Measurements from ENCODE around the gene DCTN3. TPM values are rescaled to one million over a fixed set of nuclear protein-coding genes. Genes with fewer than 3 reads are reported as not detected.

The DCTN3 gene
- total and polyA plus RNA-seq, 2 donors (not counting 1 experiment from before 2014, with no cell fraction given): 106 to 157 TPM

DNA sequence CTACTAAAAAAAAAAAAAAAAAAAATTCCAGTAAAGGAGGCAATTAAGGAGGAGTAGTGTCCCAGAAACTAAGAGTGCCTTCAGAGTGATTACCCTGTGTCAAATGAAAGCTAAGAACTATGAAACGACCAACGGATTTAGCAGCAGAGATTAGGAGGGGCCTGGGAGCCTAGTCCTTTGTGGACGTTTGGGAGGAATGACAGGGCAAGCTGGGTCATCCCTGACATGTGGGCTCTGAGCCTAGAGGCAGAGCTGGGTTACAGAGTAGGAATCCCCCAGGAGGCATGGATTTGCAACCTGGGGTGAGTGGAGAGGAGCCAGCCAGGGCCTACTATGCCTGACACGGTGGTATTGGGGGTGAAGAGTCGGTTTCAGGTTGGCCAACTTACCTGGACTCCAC is 12.9 kb upstream of the DCTN3 start:
- no peaks in the 10 kb centered on the region for H4K20me1 ChIP-seq (ENCODE audit: control insufficient read depth, extremely low read depth, insufficient read depth, low read length)
- H3K36me3 ChIP-seq (ENCODE audit: control insufficient read depth, insufficient read depth, low read length): peaks cover 2% of the 10 kb centered on the region
- peaks cover 9% of the 10 kb centered on the region for H3K4me1 ChIP-seq (ENCODE audit: control insufficient read depth, extremely low read depth, insufficient read depth, low read length)
- H3K4me2 ChIP-seq (ENCODE audit: extremely low read depth, insufficient read depth, low read length): no peak overlapping the region
- no peak overlapping the region for H3K9ac ChIP-seq (ENCODE audit: insufficient read depth, low read length)
- TF ChIP-seq, protein P1, sequence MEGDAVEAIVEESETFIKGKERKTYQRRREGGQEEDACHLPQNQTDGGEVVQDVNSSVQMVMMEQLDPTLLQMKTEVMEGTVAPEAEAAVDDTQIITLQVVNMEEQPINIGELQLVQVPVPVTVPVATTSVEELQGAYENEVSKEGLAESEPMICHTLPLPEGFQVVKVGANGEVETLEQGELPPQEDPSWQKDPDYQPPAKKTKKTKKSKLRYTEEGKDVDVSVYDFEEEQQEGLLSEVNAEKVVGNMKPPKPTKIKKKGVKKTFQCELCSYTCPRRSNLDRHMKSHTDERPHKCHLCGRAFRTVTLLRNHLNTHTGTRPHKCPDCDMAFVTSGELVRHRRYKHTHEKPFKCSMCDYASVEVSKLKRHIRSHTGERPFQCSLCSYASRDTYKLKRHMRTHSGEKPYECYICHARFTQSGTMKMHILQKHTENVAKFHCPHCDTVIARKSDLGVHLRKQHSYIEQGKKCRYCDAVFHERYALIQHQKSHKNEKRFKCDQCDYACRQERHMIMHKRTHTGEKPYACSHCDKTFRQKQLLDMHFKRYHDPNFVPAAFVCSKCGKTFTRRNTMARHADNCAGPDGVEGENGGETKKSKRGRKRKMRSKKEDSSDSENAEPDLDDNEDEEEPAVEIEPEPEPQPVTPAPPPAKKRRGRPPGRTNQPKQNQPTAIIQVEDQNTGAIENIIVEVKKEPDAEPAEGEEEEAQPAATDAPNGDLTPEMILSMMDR (conservative IDR thresholded peaks at IDR 0.05 in 1 of 2, IDR thresholded peaks at IDR 0.05 in 1 of 2; ENCODE audit: low read depth in 1 of 2, low read length in 2 of 2): no peak
- TF ChIP-seq EZH2 (IDR thresholded peaks at IDR 0.05; ENCODE audit: low read length, missing control alignments): no peak
- H3K79me2 ChIP-seq (ENCODE audit: control insufficient read depth, insufficient read depth, low read length): peaks cover 19% of the 10 kb centered on the region
- H3K27ac ChIP-seq (ENCODE audit: insufficient read depth, low read length): no peak overlapping the region
- no peaks in the 10 kb centered on the region for H3K9me3 ChIP-seq (ENCODE audit: control insufficient read depth, insufficient read depth, low read depth, low read length)
- H3K27me3 ChIP-seq (ENCODE audit: control insufficient read depth, insufficient read depth, low read length): peaks cover 17% of the 10 kb centered on the region
- no peak for DNase-seq (ENCODE audit: low read depth in 2 of 2)
- H3K4me3 ChIP-seq (replicated peaks in 1 of 4; ENCODE audit: control extremely low read depth in 1 of 4, insufficient read depth in 1 of 4, low read depth in 3 of 4, low read length in 4 of 4): no peak overlapping the region
- H2AFZ ChIP-seq (ENCODE audit: low read length): no peak overlapping the region

- H4K20me1 ChIP-seq (ENCODE audit: control insufficient read depth, extremely low read depth, insufficient read depth, low read length): no peaks in the 10 kb centered on the region
- peaks cover 43% of the 10 kb centered on the region for H3K27me3 ChIP-seq (ENCODE audit: control insufficient read depth, insufficient read depth, low read length)
- H3K36me3 ChIP-seq (ENCODE audit: control insufficient read depth, insufficient read depth, low read length): peaks cover 2% of the 10 kb centered on the region
- no peaks in the 10 kb centered on the region for H3K9me3 ChIP-seq (ENCODE audit: control insufficient read depth, insufficient read depth, low read depth, low read length)
- H3K4me2 ChIP-seq (ENCODE audit: extremely low read depth, insufficient read depth, low read length): no peak overlapping the region
- no peaks in the 10 kb centered on the region for H3K4me1 ChIP-seq (ENCODE audit: control insufficient read depth, extremely low read depth, insufficient read depth, low read length)
- peaks cover 3% of the 10 kb centered on the region for H3K79me2 ChIP-seq (ENCODE audit: control insufficient read depth, insufficient read depth, low read length)
- DNase-seq (ENCODE audit: low read depth in 2 of 2): no peak
- TF ChIP-seq EZH2 (IDR thresholded peaks at IDR 0.05; ENCODE audit: low read length, missing control alignments): no peak
- TF ChIP-seq, protein P1 (conservative IDR thresholded peaks at IDR 0.05 in 1 of 2, IDR thresholded peaks at IDR 0.05 in 1 of 2; ENCODE audit: low read depth in 1 of 2, low read length in 2 of 2): no peak
- H2AFZ ChIP-seq (ENCODE audit: low read length): no peak overlapping the region
- no peak overlapping the region for H3K9ac ChIP-seq (ENCODE audit: insufficient read depth, low read length)
- no peak overlapping the region for H3K27ac ChIP-seq (ENCODE audit: insufficient read depth, low read length)
- no peak overlapping the region for H3K4me3 ChIP-seq (replicated peaks in 1 of 4; ENCODE audit: control extremely low read depth in 1 of 4, insufficient read depth in 1 of 4, low read depth in 3 of 4, low read length in 4 of 4)
Measured at GRCh38 chr9:34630402-34631154, 10.3 kb upstream of the DCTN3 start.

DNA sequence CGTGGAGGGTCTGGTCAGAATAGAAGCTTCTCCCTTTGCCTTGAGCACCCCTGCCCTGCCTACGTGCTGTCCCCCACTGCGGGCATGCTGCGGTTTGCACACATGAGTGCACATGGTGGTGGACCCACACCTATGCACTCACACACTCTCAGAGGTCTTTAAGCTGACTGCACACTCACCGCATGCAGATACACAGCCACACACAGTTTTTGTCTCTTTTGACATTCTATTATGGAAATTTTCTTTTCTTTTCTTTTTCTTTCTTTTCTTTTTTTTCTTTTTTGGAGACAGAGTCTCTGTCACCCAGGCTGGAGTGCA is 9.2 kb upstream of the DCTN3 start:
- Histone ChIP-seq H2AFZ (ENCODE audit: low read length) (no peak overlapping the region), H3K4me1 (ENCODE audit: control insufficient read depth, extremely low read depth, insufficient read depth, low read length) (no peaks in the 10 kb centered on the region), H3K36me3 (ENCODE audit: control insufficient read depth, insufficient read depth, low read length) (no peaks in the 10 kb centered on the region), H4K20me1 (ENCODE audit: control insufficient read depth, extremely low read depth, insufficient read depth, low read length) (no peaks in the 10 kb centered on the region), H3K4me3 (replicated peaks in 1 of 4; ENCODE audit: control extremely low read depth in 1 of 4, insufficient read depth in 1 of 4, low read depth in 3 of 4, low read length in 4 of 4) (no peak overlapping the region), H3K27ac (ENCODE audit: insufficient read depth, low read length) (no peak overlapping the region), H3K79me2 (ENCODE audit: control insufficient read depth, insufficient read depth, low read length) (no peaks in the 10 kb centered on the region), H3K4me2 (ENCODE audit: extremely low read depth, insufficient read depth, low read length) (no peak overlapping the region), H3K9me3 (ENCODE audit: control insufficient read depth, insufficient read depth, low read depth, low read length) (no peaks in the 10 kb centered on the region), H3K9ac (ENCODE audit: insufficient read depth, low read length) (no peak overlapping the region), H3K27me3 (ENCODE audit: control insufficient read depth, insufficient read depth, low read length) (peaks cover 51% of the 10 kb centered on the region)
- peak; percentile 72 for TF ChIP-seq EZH2 (IDR thresholded peaks at IDR 0.05; ENCODE audit: low read length, missing control alignments)
- TF ChIP-seq, protein P1 (conservative IDR thresholded peaks at IDR 0.05 in 1 of 2, IDR thresholded peaks at IDR 0.05 in 1 of 2; ENCODE audit: low read depth in 1 of 2, low read length in 2 of 2): no peak
- DNase-seq (ENCODE audit: low read depth in 2 of 2): no peak

Measured in fibroblast of lung (primary cell).